Ascending aorta (tissue), 2 donors: ENCODE results near the gene RAD51B. TPM values are rescaled to one million over a fixed set of nuclear protein-coding genes. Genes with fewer than 3 reads are reported as not detected.

Experiments
- DNase-seq, 2 donors: peaks; one replicate each; pipeline ENCODE4 v3.0.0-alpha.2; 2019; ENCODE audit warnings: low spot score in 2 of 2
- H3K27ac ChIP-seq, 2 donors: fragments of 200-600 bp; sonication (generic); one replicate each; pipeline ENCODE4 v1.5.1; 2016 to 2017; ENCODE audit warnings: mild to moderate bottlenecking in 1 of 2
- H3K27me3 ChIP-seq: fragments of 200-600 bp; sonication (generic); one replicate; pipeline ENCODE4 v1.5.1; 2017
- H3K36me3 ChIP-seq, 2 donors: fragments of 200-600 bp; sonication (generic); one replicate each; pipeline ENCODE4 v1.5.1; 2016
- H3K4me1 ChIP-seq, 2 donors: fragments of 200-600 bp; sonication (generic); one replicate each; pipeline ENCODE4 v1.5.1; 2016 to 2017; ENCODE audit warnings: mild to moderate bottlenecking in 1 of 2
- H3K4me3 ChIP-seq, 2 donors: fragments of 200-600 bp; sonication (generic); one replicate each; pipeline ENCODE4 v1.5.1; 2016 to 2017; ENCODE audit warnings: mild to moderate bottlenecking in 1 of 2
- H3K9me3 ChIP-seq, 2 donors: fragments of 200-600 bp; sonication (generic); one replicate each; pipeline ENCODE4 v1.5.1; 2016
- CTCF ChIP-seq, 3 experiments: fragments of 200-600 bp in 2 of 3; fragments of 450-650 bp in 1 of 3; sonication (generic) in 2 of 3; IDR thresholded peaks; one replicate each; pipeline ENCODE4 v1.5.1; 2016 to 2019; ENCODE audit warnings: antibody characterized with exemption in 3 of 3, mild to moderate bottlenecking in 1 of 3, moderate library complexity in 1 of 3
- intact Hi-C: fragments of 100-400 bp; cut with DNase I; formaldehyde crosslinking; loops from one replicate; pipeline ENCODE4 v1.15.1; 2023
- total RNA-seq: library from RNA; depleted of rRNA; stranded (reverse); fragments of >200 nt; gene quantifications from one replicate; pipeline ENCODE4 v1.1.0, GENCODE V29; 2016

Gene RAD51B
- total RNA-seq, 1 donor from 2014 or later: not detected

- intact Hi-C loops: no loop called here
These were observed 598.9 kb downstream of the RAD51B start for GRCh38 chr14:68418174-68419118.

GRCh38 chr14:68420350-68420749 is 600.8 kb downstream of the RAD51B start:
- DNase-seq: no peak
- no peaks in the 10 kb centered on the region for H3K9me3 ChIP-seq
- H3K27me3 ChIP-seq: no peaks in the 10 kb centered on the region
- H3K27ac ChIP-seq: no peak overlapping the region
- TF ChIP-seq CTCF (IDR thresholded peaks at IDR 0.05): no peak
- intact Hi-C loops: no loop called here
- no peak overlapping the region for H3K4me3 ChIP-seq
- no peaks in the 10 kb centered on the region for H3K36me3 ChIP-seq
- H3K4me1 ChIP-seq: no peaks in the 10 kb centered on the region

More at GRCh38 chr14:68418174-68419118, 598.9 kb downstream of the RAD51B start:
- H3K4me3 ChIP-seq: no peak overlapping the region
- H3K4me1 ChIP-seq: no peaks in the 10 kb centered on the region
- H3K36me3 ChIP-seq: no peaks in the 10 kb centered on the region
- no peaks in the 10 kb centered on the region for H3K27me3 ChIP-seq
- no peak for TF ChIP-seq CTCF (IDR thresholded peaks at IDR 0.05)
- DNase-seq: no peak
- H3K27ac ChIP-seq: no peak overlapping the region
- no peaks in the 10 kb centered on the region for H3K9me3 ChIP-seq

- no peaks in the 10 kb centered on the region for H3K27me3 ChIP-seq
- DNase-seq: no peak
- no peak for TF ChIP-seq CTCF (IDR thresholded peaks at IDR 0.05)
- no peak overlapping the region for H3K27ac ChIP-seq
- H3K4me1 ChIP-seq: no peaks in the 10 kb centered on the region
- no peaks in the 10 kb centered on the region for H3K9me3 ChIP-seq
- intact Hi-C loops: no loop called here
- H3K4me3 ChIP-seq: no peak overlapping the region
- H3K36me3 ChIP-seq: no peaks in the 10 kb centered on the region
These were observed 601.5 kb downstream of the RAD51B start for GRCh38 chr14:68421116-68421515.

GRCh38 chr14:68423686-68424085 is 604.1 kb downstream of the RAD51B start:
- TF ChIP-seq CTCF (IDR thresholded peaks at IDR 0.05): no peak
- Histone ChIP-seq H3K36me3 (no peaks in the 10 kb centered on the region), H3K27ac (no peak overlapping the region), H3K27me3 (no peaks in the 10 kb centered on the region), H3K4me3 (no peak overlapping the region), H3K4me1 (no peaks in the 10 kb centered on the region), H3K9me3 (no peaks in the 10 kb centered on the region)
- intact Hi-C loops: no loop called here
- no peak for DNase-seq

- no peak overlapping the region for H3K4me3 ChIP-seq
- H3K27me3 ChIP-seq: no peaks in the 10 kb centered on the region
- intact Hi-C loops: no loop called here
- no peaks in the 10 kb centered on the region for H3K36me3 ChIP-seq
- TF ChIP-seq CTCF (IDR thresholded peaks at IDR 0.05): no peak
- no peak for DNase-seq
- H3K9me3 ChIP-seq: peaks cover 0 to under 1% of the 10 kb centered on the region in 2 donors
- no peaks in the 10 kb centered on the region for H3K4me1 ChIP-seq
- H3K27ac ChIP-seq: no peak overlapping the region
These were observed 605.0 kb downstream of the RAD51B start for GRCh38 chr14:68424443-68425172.
